ENCODE measurements around the gene BSN. TPM values are rescaled to one million over a fixed set of nuclear protein-coding genes. Genes with fewer than 3 reads are reported as not detected.

BSN gene
- total and polyA plus RNA-seq, 8 donors = 0.56 to 1.6 (median 0.97) TPM

DNA sequence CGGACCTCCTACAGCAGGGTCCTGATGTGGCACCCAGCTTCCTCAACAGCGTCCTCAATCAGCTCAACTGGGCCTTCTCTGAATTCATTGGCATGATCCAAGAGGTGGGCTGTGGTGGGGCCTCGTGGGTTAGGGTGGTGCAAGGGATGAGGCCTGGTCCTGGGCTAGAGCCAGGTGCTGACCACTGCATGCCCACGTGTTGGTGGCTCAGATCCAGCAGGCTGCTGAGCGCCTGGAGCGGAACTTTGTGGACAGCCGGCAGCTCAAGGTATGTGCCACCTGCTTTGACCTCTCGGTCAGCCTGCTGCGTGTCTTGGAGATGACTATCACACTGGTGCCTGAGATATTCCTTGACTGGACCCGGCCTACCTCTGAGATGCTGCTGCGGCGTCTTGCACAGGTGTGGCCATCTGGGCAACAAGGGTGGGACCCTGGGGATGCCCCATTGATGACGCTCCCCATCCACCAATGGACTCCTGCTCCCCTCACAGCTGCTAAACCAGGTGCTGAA is 161.4 kb downstream of the BSN start:
- no peaks in the 10 kb centered on the region for H3K27me3 ChIP-seq
- no peaks in the 10 kb centered on the region for H3K9me3 ChIP-seq
- ATAC-seq (no peak), DNase-seq (peak in 2 of 6 donors; percentile 15 to 61), FAIRE-seq (no peak)
- no peaks in the 10 kb centered on the region for H3K36me3 ChIP-seq
- H3K4me3 ChIP-seq = no peak overlapping the region
- no peak for TF ChIP-seq CTCF (IDR thresholded peaks at IDR 0.05)
- peaks cover 0 to 4% (median 0%) of the 10 kb centered on the region in 3 donors for H3K4me1 ChIP-seq
- 85 to 87% methylated on average over 13 of the region's 13 CpGs for WGBS, 2 donors
- intact Hi-C loops (cut with DNase I) = no loop called here
- H3K27ac ChIP-seq = no peak overlapping the region

- DNase-seq (peak in 1 of 6 donors; percentile 67), FAIRE-seq (no peak), ATAC-seq (no peak)
- H3K27me3 ChIP-seq = no peaks in the 10 kb centered on the region
- no peak overlapping the region for H3K27ac ChIP-seq
- WGBS, 2 donors = 92 to 94% methylated on average over 7 of the region's 7 CpGs
- peaks cover 0 to 4% (median 0%) of the 10 kb centered on the region in 3 donors for H3K4me1 ChIP-seq
- H3K9me3 ChIP-seq = no peaks in the 10 kb centered on the region
- intact Hi-C loops (cut with DNase I) = no loop called here
- TF ChIP-seq CTCF (IDR thresholded peaks at IDR 0.05) = no peak
- no peak overlapping the region for H3K4me3 ChIP-seq
- no peaks in the 10 kb centered on the region for H3K36me3 ChIP-seq
These were observed 161.9 kb downstream of the BSN start for GRCh38 chr3:49716169-49716568.

DNA sequence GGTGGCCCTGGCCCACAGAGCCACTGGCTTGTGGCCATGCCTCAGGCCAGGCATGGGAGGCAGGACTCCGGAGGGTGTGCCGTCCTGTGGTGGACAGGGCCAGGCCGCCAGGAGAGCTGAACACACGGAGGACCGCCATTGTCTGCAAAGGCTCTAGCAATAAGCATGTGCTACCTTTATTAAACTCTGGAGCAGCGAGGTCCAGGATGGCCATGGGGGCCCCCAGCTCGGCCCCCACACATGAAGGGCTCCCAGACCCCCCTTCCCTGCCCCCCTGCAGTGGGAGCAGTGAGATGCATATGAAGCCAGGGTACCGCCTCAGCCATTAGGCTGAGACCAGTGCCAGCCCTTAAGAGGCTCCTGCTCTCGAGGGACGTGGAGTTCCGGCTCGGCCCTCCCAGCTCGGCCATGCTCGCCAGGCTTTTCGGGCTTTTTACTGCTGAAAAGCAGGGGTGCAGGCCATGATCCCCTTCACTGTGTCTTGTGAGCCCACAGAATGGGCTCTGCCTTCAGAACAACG is 162.5 kb downstream of the BSN start:
- WGBS, 2 donors = 93 to 97% methylated on average over 16 of the region's 16 CpGs
- intact Hi-C loops (cut with DNase I) = no loop called here
- ATAC-seq = no peak
- no peak for TF ChIP-seq CTCF (IDR thresholded peaks at IDR 0.05)
- peak in 1 of 6 donors; percentile 72 for DNase-seq
- no peaks in the 10 kb centered on the region for H3K27me3 ChIP-seq
- no peak for FAIRE-seq
- no peaks in the 10 kb centered on the region for H3K9me3 ChIP-seq
- peaks cover 0 to 5% (median 2%) of the 10 kb centered on the region in 3 donors for H3K36me3 ChIP-seq
- peaks cover 0 to 4% (median 0%) of the 10 kb centered on the region in 3 donors for H3K4me1 ChIP-seq
- no peak overlapping the region for H3K4me3 ChIP-seq
- H3K27ac ChIP-seq = no peak overlapping the region

- no peak overlapping the region for H3K27ac ChIP-seq
- FAIRE-seq = no peak
- 97% methylated on average over 12 to 14 of the region's 14 CpGs for WGBS, 2 donors
- H3K36me3 ChIP-seq = peaks cover 0 to 9% (median 5%) of the 10 kb centered on the region in 3 donors
- intact Hi-C loops (cut with DNase I) = no loop called here
- peak in 2 of 6 donors; percentile 39 to 73 for DNase-seq
- no peak for TF ChIP-seq CTCF (IDR thresholded peaks at IDR 0.05)
- H3K27me3 ChIP-seq = no peaks in the 10 kb centered on the region
- no peak overlapping the region for H3K4me3 ChIP-seq
- H3K9me3 ChIP-seq = no peaks in the 10 kb centered on the region
- peaks cover 0 to 7% (median 0%) of the 10 kb centered on the region in 3 donors for H3K4me1 ChIP-seq
- ATAC-seq = no peak
These were observed 163.1 kb downstream of the BSN start for GRCh38 chr3:49717211-49717958.
